ENCODE data around the gene EPHB2. TPM values are rescaled to one million over a fixed set of nuclear protein-coding genes. Genes with fewer than 3 reads are reported as not detected.
"Not testable (repeated sequence)": the region's sequence is repeated elsewhere in the genome, so short reads cannot be mapped to it uniquely, and the experiment has no call there.

EPHB2 gene
- total and polyA plus RNA-seq, 2 of the 8 experiments (the other 6 are each of a cell fraction or from before 2014, with no cell fraction given): 15.8 to 17.2 TPM

GRCh38 chr1:22834420-22834819 lies 123.8 kb downstream of the EPHB2 start:
- H3K4me1 ChIP-seq (replicated peaks in 1 of 4; ENCODE audit: control insufficient read depth in 3 of 4, insufficient read depth in 4 of 4, low read length in 3 of 4); H3K23me2 ChIP-seq (ENCODE audit: low read depth, low read length); H3K79me1 ChIP-seq (ENCODE audit: low read depth, low read length); H2BK5ac ChIP-seq (ENCODE audit: low read depth, low read length); H3K27me3 ChIP-seq (replicated peaks in 1 of 4; ENCODE audit: control insufficient read depth in 3 of 4, extremely low read depth in 1 of 4, insufficient read depth in 3 of 4, low read length in 3 of 4); H2BK15ac ChIP-seq (ENCODE audit: low read length); H3K4ac ChIP-seq (replicated peaks; ENCODE audit: insufficient read length, low read depth, low read length); H4K91ac ChIP-seq (replicated peaks; ENCODE audit: insufficient read length, low read length); DNase-seq (ENCODE audit: low read depth in 1 of 2, low spot score in 2 of 2); H3K79me2 ChIP-seq (ENCODE audit: control insufficient read depth in 1 of 2, insufficient read depth in 2 of 2, low read length in 2 of 2); H3K4me2 ChIP-seq (ENCODE audit: insufficient read depth in 1 of 2, low read depth in 2 of 2, low read length in 2 of 2); H2BK20ac ChIP-seq (ENCODE audit: low read length); FAIRE-seq; H4K8ac ChIP-seq (ENCODE audit: extremely low read depth, insufficient read depth, low read length); H4K20me1 ChIP-seq (replicated peaks in 1 of 2; ENCODE audit: control insufficient read depth in 1 of 2, insufficient read depth in 2 of 2, low read length in 2 of 2); H3K27ac ChIP-seq (ENCODE audit: low read depth, low read length); H4K5ac ChIP-seq (ENCODE audit: insufficient read length, low read depth, low read length); H3K4me3 ChIP-seq (ENCODE audit: extremely low read depth in 1 of 4, insufficient read depth in 2 of 4, low read depth in 3 of 4, low read length in 4 of 4); H2AK5ac ChIP-seq (ENCODE audit: low read depth, low read length); H3K9me3 ChIP-seq (ENCODE audit: insufficient read depth in 2 of 2, low read depth in 1 of 2, low read length in 1 of 2); H3K36me3 ChIP-seq (ENCODE audit: control insufficient read depth in 2 of 4, insufficient read depth in 4 of 4, low read length in 3 of 4); H3K9ac ChIP-seq (replicated peaks in 1 of 4; ENCODE audit: extremely low read depth in 1 of 4, low read depth in 3 of 4, low read length in 3 of 4); H3K23ac ChIP-seq (ENCODE audit: insufficient read length); H3K56ac ChIP-seq (replicated peaks; ENCODE audit: insufficient read length, low read depth, low read length); H3K18ac ChIP-seq (ENCODE audit: extremely low read depth, low read length); H2AFZ ChIP-seq (ENCODE audit: low read length); H3K14ac ChIP-seq (ENCODE audit: insufficient read length); H2BK12ac ChIP-seq (ENCODE audit: low read depth, low read length); H2BK120ac ChIP-seq (replicated peaks; ENCODE audit: low read depth, low read length): not testable (repeated sequence)
- WGBS, 2 experiments (ENCODE audit: extremely low coverage in 1 of 2, insufficient coverage in 1 of 2, insufficient read length in 1 of 2, insufficient replicate concordance in 2 of 2, low coverage in 1 of 2, low lambda C conversion rate in 2 of 2, missing lambda C conversion rate in 1 of 2): 81% methylated on average over 2 of the region's 2 CpGs; no CpG with 5 or more reads in 1 of the 2 experiments
- CTCF ChIA-PET (ENCODE audit: partially characterized antibody): interaction anchor here (1.2 to 1.7 kb wide), 4 partner anchors 10 to 28 kb away, joined by 5 to 6 read pairs (median 5); no protein-coding TSS in a partner anchor
- POLR2A ChIA-PET (ENCODE audit: partially characterized antibody): interaction anchor here (0.6 kb wide), 2 partner anchors 185 to 389 kb away, joined by 3 to 4 read pairs; no protein-coding TSS in a partner anchor
